K562 (cell line): ENCODE measurements around the gene CROCC2. TPM values are rescaled to one million over a fixed set of nuclear protein-coding genes. Genes with fewer than 3 reads are reported as not detected.

ENCODE experiments used
- ATAC-seq: fragments of 200-7000 bp; cut with Tn5 transposase; 3 replicates; pipeline ENCODE4 v1.9.1; 2020; ENCODE audit warnings: moderate library complexity
- BruUV-seq: library from RNA; stranded (reverse); fragments of 400-500 nt; replicated peaks from 2 replicates; lab custom pipeline; 2021; lab: Mats Ljungman, UMichigan
- CTCF ChIA-PET: fragments of 300-600 bp; formaldehyde crosslinking; extraction: SDS; loops from one replicate; lab custom pipeline; 2021; ENCODE audit warnings: low intra/inter-chr PET ratio; lab: Yijun Ruan, JAX
- POLR2A ChIA-PET: fragments of 300-600, 350-650 bp; sonication (Branson Sonifier 250); formaldehyde crosslinking; extraction: SDS; loops from one replicate; lab custom pipeline; 2021; ENCODE audit warnings: antibody characterized with exemption, inconsistent platforms; lab: Yijun Ruan, JAX
- DNase-seq, 4 experiments: peaks; one replicate each; pipeline versions ENCODE4 v3.0.0 to v3.0.0-alpha.2; 2011 to 2018; ENCODE audit warnings: low spot score in 3 of 4, mixed read lengths in 3 of 4; ENCODE audit errors: extremely low read depth in 1 of 4
- FAIRE-seq: peaks from 2 replicates; lab custom pipeline; 2011; peaks lifted over from hg19 to GRCh38; lab: Jason Lieb, UNC
- H2AFZ ChIP-seq: 2 replicates; pipeline ENCODE4 v1.6.0; 2011; ENCODE audit warnings: low read depth, low read length, control low read depth, inconsistent platforms
- H3K27ac ChIP-seq: fragments of 200-600 bp; 3 replicates; pipeline ENCODE4 v1.8.0; 2011; ENCODE audit warnings: low read depth, mild to moderate bottlenecking, control low read depth, inconsistent platforms, low read length, moderate library complexity, mixed read lengths; ENCODE audit errors: extremely low read depth
- H3K27me3 ChIP-seq, 2 experiments: fragments of 300-600 bp in 1 of 2; 2 replicates in 1 of 2; 3 replicates in 1 of 2; pipeline versions ENCODE4 v1.6.0 to v1.8.0; 2011; ENCODE audit warnings: inconsistent platforms in 2 of 2, low read length in 2 of 2, mild to moderate bottlenecking in 1 of 2, mixed read lengths in 1 of 2, moderate library complexity in 1 of 2; ENCODE audit not compliant: control insufficient read depth in 2 of 2, insufficient read depth in 2 of 2
- H3K36me3 ChIP-seq: fragments of 300-600 bp; 3 replicates; pipeline ENCODE4 v1.8.0; 2011; ENCODE audit warnings: mild to moderate bottlenecking, low read length, inconsistent platforms; ENCODE audit not compliant: control insufficient read depth, insufficient read depth
- H3K4me1 ChIP-seq, 2 experiments: fragments of 200-600 bp in 1 of 2; replicated peaks in 1 of 2; 2 replicates in 1 of 2; 3 replicates in 1 of 2; pipeline versions ENCODE4 v1.5.1 to v1.8.0; 2011; ENCODE audit warnings: inconsistent platforms in 2 of 2, low read length in 2 of 2, mild to moderate bottlenecking in 1 of 2, mixed read lengths in 1 of 2, moderate library complexity in 1 of 2; ENCODE audit not compliant: control insufficient read depth in 2 of 2, insufficient read depth in 2 of 2
- H3K4me2 ChIP-seq: 2 replicates; pipeline ENCODE4 v1.6.1; 2011; ENCODE audit warnings: low read length, control low read depth, inconsistent platforms, mixed read lengths; ENCODE audit not compliant: insufficient read depth
- H3K4me3 ChIP-seq: fragments of 200-600 bp; sonication (generic), shearing (Covaris generic); 2 replicates; pipeline ENCODE4 v1.5.1; 2016; ENCODE audit warnings: control low read depth, inconsistent platforms
- H3K79me2 ChIP-seq: fragments of 200-600 bp; 3 replicates; pipeline ENCODE4 v1.8.0; 2011; ENCODE audit warnings: low read length, inconsistent platforms; ENCODE audit not compliant: control insufficient read depth, insufficient read depth
- H3K9ac ChIP-seq, 2 experiments: 2 replicates each; pipeline versions ENCODE4 v1.6.0 to v1.6.1; 2011; ENCODE audit warnings: low read depth in 2 of 2, low read length in 2 of 2, control low read depth in 1 of 2, inconsistent platforms in 1 of 2, mild to moderate bottlenecking in 1 of 2, mixed read lengths in 1 of 2; ENCODE audit not compliant: insufficient read depth in 1 of 2
- H3K9me1 ChIP-seq: one replicate; pipeline ENCODE4 v1.6.0; 2011; ENCODE audit warnings: inconsistent platforms, mild to moderate bottlenecking, low read length, moderate library complexity; ENCODE audit not compliant: control insufficient read depth, insufficient read depth
- H3K9me3 ChIP-seq: replicated peaks from 2 replicates; pipeline ENCODE4 v1.5.1; 2011; ENCODE audit warnings: low read depth, low read length, inconsistent platforms; ENCODE audit not compliant: control insufficient read depth, insufficient read depth
- H4K20me1 ChIP-seq: replicated peaks from 2 replicates; pipeline ENCODE4 v1.6.1; 2011; ENCODE audit warnings: low read length, inconsistent platforms, mixed read lengths; ENCODE audit not compliant: control insufficient read depth, insufficient read depth
- ARNT ChIP-seq, 2 experiments: fragments of 450-650 bp; IDR thresholded peaks; 2 replicates each; pipeline ENCODE4 v1.6.1; 2016; ENCODE audit warnings: mild to moderate bottlenecking in 1 of 2
- CBX8 ChIP-seq: fragments of 200-600 bp; sonication (generic); IDR thresholded peaks from 2 replicates; pipeline ENCODE4 v1.6.1; 2012; ENCODE audit warnings: borderline replicate concordance, mixed run types, low read depth, mild to moderate bottlenecking, moderate library complexity, mixed read lengths, low read length, control low read depth, inconsistent platforms; ENCODE audit not compliant: poor library complexity, severe bottlenecking; ENCODE audit errors: extremely low read depth
- CEBPB ChIP-seq: fragments of 450-650 bp; IDR thresholded peaks from 2 replicates; pipeline ENCODE4 v1.6.1; 2016; ENCODE audit warnings: missing genetic modification characterization, missing compliant biosample characterization
- CHD2 ChIP-seq: IDR thresholded peaks from 2 replicates; pipeline ENCODE4 v1.6.1; 2011; ENCODE audit warnings: low read depth, low read length
- EGR1 ChIP-seq: fragments of 450-650 bp; conservative IDR thresholded peaks from 2 replicates; pipeline ENCODE4 v1.6.1; 2017; ENCODE audit warnings: mild to moderate bottlenecking
- STAT5B ChIP-seq: fragments of 250-450 bp; sonication (Bioruptor Pico); IDR thresholded peaks from 2 replicates; pipeline ENCODE4 v1.8.0; 2021; ENCODE audit warnings: mild to moderate bottlenecking, inconsistent platforms
- ZNF232 ChIP-seq: sonication (generic); formaldehyde crosslinking; IDR thresholded peaks from 2 replicates; pipeline ENCODE4 v1.8.0; 2022; ENCODE audit warnings: mild to moderate bottlenecking, missing genetic modification reagents
- ZNF41 ChIP-seq: fragments of 250-450 bp; sonication (Bioruptor Pico); conservative IDR thresholded peaks from 2 replicates; pipeline ENCODE4 v1.4.0; 2020; ENCODE audit warnings: mild to moderate bottlenecking
- WGBS: fragments of 100-300 bp; shearing (Covaris generic); methylation state at CpG from one replicate; pipeline ENCODE4 v1.1.6; 2016; ENCODE audit warnings: low coverage, mixed read lengths; ENCODE audit not compliant: insufficient coverage; ENCODE audit errors: missing lambda C conversion rate; 5-methylcytosine and 5-hydroxymethylcytosine counted together
- in situ Hi-C: fragments of 300-500 bp; cut with MboI; formaldehyde crosslinking; loops from 4 replicates; pipeline ENCODE4 v1.15.0; 2018; ENCODE audit warnings: inconsistent platforms, mixed read lengths
- intact Hi-C: fragments of 100-400 bp; cut with micrococcal nuclease; formaldehyde crosslinking; loops from 2 replicates; pipeline ENCODE4 v1.14.2; 2022
- polyA plus RNA-seq, 8 experiments: library from polyadenylated mRNA; depleted of rRNA in 4 of 8; stranded (reverse) in 5 of 8; unstranded in 3 of 8; fragments of >200 nt; fragmentation: Nextera tagmentation in 2 of 8; fragmentation: Illumina TruSeq in 1 of 8; extraction: Ambion mirVana in 2 of 8; extraction: Trizol in 1 of 8; gene quantifications; 2 replicates each; pipeline versions ENCODE4 v1.2.1 to v1.2.3, GENCODE V29; 2011 to 2014; ENCODE audit warnings: inconsistent platforms in 1 of 8, missing spikeins in 1 of 8
- total RNA-seq, 7 experiments: library from RNA; depleted of rRNA in 6 of 7; stranded (reverse); fragments of >200 nt in 6 of 7; fragmentation: Illumina TruSeq in 2 of 7; extraction: Trizol in 2 of 7; gene quantifications; 2 replicates each; pipeline versions ENCODE4 v1.2.1 to v1.2.3, GENCODE V29; 2011 to 2021; ENCODE audit warnings: low replicate concordance in 1 of 7
- TF ChIP-seq, protein P1 (sequence below), 2 experiments: fragments of 450-650 bp in 1 of 2; IDR thresholded peaks; 2 replicates each; pipeline ENCODE4 v1.6.1; 2011 to 2017; ENCODE audit warnings: low read depth in 2 of 2, antibody characterized with exemption in 1 of 2, borderline replicate concordance in 1 of 2, low read length in 1 of 2, mild to moderate bottlenecking in 1 of 2, mixed read lengths in 1 of 2; ENCODE audit not compliant: control insufficient read depth in 1 of 2
- TF ChIP-seq, protein P2 (sequence below): fragments of 450-650 bp; formaldehyde crosslinking; IDR thresholded peaks from 2 replicates; pipeline ENCODE4 v1.4.0; 2020; ENCODE audit warnings: mild to moderate bottlenecking, moderate library complexity
- TF ChIP-seq, protein P3 (sequence below): fragments of 450-650 bp; IDR thresholded peaks from 2 replicates; pipeline ENCODE4 v1.6.1; 2016; ENCODE audit warnings: mild to moderate bottlenecking

Gene CROCC2
- total and polyA plus RNA-seq, 9 of the 15 experiments (the other 6 are each of a cell fraction or from before 2014, with no cell fraction given): not detected

DNA sequence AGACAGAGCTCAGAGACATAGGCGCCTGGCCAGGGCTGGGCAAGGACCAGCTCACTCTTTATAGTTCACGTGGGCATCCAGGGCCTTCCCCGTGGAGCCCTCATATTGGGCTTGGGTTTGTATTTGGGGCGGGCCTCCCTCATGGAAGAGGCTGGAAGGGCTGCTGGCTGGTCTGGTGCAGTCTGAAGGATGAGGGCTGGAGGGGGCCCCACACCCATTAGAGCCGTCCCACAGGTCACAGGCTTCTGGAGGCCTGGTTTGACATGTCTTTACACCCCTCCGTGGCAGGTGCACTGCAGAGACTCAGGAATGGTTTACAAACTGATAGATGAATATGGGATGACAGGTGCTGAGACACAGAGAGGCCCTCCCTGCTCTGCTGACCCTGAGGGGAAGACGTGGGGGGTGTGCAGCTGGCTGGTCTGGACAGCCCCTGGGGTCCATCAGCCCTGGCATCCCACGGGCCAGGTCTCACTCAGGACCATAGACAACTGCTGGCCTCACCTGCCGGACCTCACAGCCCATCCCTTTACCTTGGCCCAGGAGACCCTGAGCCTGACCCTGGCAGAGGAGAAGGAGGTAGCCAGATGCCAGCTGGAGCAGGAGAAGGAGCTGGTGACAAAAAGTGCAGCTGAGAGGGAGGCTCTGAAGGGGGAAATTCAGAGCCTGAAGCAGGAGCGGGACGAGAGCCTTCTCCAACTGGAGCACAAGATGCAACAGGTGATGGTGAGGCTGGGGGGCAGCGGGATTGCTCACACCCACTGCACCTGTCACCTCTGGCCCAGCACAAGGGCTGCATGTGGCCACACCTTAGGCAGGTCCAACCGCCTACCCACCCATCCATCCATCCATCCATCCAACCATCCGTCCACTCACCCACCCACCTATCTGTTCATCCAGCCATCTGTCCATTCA is 43.9 kb downstream of the CROCC2 start:
- ATAC-seq (no peak), DNase-seq (no peak), FAIRE-seq (no peak)
- intact Hi-C loops (no loop called here), in situ Hi-C loops (no loop called here)
- ChIA-PET POLR2A (interaction anchor here (1.1 kb wide), 1 partner anchor 17 kb away, joined by 3 read pairs; no protein-coding TSS in a partner anchor), CTCF (no interaction called here)
- Histone ChIP-seq H3K9me3 (no peaks in the 10 kb centered on the region), H3K27me3 (peaks cover 0 to 15% of the 10 kb centered on the region in 2 experiments; a peak in 2 of 5 replicates), H3K4me1 (no peaks in the 10 kb centered on the region), H3K27ac (no peak overlapping the region), H3K4me3 (no peak overlapping the region), H3K9ac (no peak overlapping the region), H3K4me2 (no peak overlapping the region), H3K79me2 (no peaks in the 10 kb centered on the region), H2AFZ (no peak overlapping the region), H4K20me1 (no peaks in the 10 kb centered on the region), H3K9me1 (no peaks in the 10 kb centered on the region), H3K36me3 (no peaks in the 10 kb centered on the region)
- 0% methylated on average over 11 of the region's 14 CpGs for whole genome bisulfite sequencing
- BruUV-seq: no TSS peak
- TF ChIP-seq CHD2: no peak
- no peak for TF ChIP-seq STAT5B (CRISPR knock-in tag)
- TF ChIP-seq EGR1: no peak
- TF ChIP-seq CEBPB (tag): no peak
- TF ChIP-seq ZNF41 (CRISPR knock-in tag): no peak
- TF ChIP-seq, protein P1, sequence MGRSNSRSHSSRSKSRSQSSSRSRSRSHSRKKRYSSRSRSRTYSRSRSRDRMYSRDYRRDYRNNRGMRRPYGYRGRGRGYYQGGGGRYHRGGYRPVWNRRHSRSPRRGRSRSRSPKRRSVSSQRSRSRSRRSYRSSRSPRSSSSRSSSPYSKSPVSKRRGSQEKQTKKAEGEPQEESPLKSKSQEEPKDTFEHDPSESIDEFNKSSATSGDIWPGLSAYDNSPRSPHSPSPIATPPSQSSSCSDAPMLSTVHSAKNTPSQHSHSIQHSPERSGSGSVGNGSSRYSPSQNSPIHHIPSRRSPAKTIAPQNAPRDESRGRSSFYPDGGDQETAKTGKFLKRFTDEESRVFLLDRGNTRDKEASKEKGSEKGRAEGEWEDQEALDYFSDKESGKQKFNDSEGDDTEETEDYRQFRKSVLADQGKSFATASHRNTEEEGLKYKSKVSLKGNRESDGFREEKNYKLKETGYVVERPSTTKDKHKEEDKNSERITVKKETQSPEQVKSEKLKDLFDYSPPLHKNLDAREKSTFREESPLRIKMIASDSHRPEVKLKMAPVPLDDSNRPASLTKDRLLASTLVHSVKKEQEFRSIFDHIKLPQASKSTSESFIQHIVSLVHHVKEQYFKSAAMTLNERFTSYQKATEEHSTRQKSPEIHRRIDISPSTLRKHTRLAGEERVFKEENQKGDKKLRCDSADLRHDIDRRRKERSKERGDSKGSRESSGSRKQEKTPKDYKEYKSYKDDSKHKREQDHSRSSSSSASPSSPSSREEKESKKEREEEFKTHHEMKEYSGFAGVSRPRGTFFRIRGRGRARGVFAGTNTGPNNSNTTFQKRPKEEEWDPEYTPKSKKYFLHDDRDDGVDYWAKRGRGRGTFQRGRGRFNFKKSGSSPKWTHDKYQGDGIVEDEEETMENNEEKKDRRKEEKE (IDR thresholded peaks at IDR 0.05; ENCODE audit: borderline replicate concordance in 1 of 2, control insufficient read depth in 1 of 2, low read depth in 2 of 2, low read length in 1 of 2): no peak
- TF ChIP-seq ARNT (IDR thresholded peaks at IDR 0.05): no peak
- TF ChIP-seq, protein P2, sequence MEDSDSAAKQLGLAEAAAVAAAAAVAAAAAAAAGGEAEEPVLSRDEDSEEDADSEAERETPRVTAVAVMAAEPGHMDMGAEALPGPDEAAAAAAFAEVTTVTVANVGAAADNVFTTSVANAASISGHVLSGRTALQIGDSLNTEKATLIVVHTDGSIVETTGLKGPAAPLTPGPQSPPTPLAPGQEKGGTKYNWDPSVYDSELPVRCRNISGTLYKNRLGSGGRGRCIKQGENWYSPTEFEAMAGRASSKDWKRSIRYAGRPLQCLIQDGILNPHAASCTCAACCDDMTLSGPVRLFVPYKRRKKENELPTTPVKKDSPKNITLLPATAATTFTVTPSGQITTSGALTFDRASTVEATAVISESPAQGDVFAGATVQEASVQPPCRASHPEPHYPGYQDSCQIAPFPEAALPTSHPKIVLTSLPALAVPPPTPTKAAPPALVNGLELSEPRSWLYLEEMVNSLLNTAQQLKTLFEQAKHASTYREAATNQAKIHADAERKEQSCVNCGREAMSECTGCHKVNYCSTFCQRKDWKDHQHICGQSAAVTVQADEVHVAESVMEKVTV: no peak
- no peak for TF ChIP-seq ZNF232 (CRISPR knock-in tag)
- TF ChIP-seq, protein P3, sequence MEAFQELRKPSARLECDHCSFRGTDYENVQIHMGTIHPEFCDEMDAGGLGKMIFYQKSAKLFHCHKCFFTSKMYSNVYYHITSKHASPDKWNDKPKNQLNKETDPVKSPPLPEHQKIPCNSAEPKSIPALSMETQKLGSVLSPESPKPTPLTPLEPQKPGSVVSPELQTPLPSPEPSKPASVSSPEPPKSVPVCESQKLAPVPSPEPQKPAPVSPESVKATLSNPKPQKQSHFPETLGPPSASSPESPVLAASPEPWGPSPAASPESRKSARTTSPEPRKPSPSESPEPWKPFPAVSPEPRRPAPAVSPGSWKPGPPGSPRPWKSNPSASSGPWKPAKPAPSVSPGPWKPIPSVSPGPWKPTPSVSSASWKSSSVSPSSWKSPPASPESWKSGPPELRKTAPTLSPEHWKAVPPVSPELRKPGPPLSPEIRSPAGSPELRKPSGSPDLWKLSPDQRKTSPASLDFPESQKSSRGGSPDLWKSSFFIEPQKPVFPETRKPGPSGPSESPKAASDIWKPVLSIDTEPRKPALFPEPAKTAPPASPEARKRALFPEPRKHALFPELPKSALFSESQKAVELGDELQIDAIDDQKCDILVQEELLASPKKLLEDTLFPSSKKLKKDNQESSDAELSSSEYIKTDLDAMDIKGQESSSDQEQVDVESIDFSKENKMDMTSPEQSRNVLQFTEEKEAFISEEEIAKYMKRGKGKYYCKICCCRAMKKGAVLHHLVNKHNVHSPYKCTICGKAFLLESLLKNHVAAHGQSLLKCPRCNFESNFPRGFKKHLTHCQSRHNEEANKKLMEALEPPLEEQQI: no peak
- TF ChIP-seq CBX8: no peak
